CD8-positive, alpha-beta memory T cell (primary cell): Measurements from ENCODE around the gene KCTD21. TPM values are rescaled to one million over a fixed set of nuclear protein-coding genes. Genes with fewer than 3 reads are reported as not detected.
"Not testable (repeated sequence)": the region's sequence is repeated elsewhere in the genome, so short reads cannot be mapped to it uniquely, and the experiment has no call there.

ENCODE experiments used
- CTCF ChIA-PET: fragments of 350-600 bp; sonication (Branson Sonifier 250); formaldehyde crosslinking; loops from one replicate; lab custom pipeline; 2021; ENCODE audit warnings: antibody characterized with exemption; lab: Charles Lee
- POLR2A ChIA-PET: fragments of 350-600 bp; sonication (Branson Sonifier 250); formaldehyde crosslinking; loops from one replicate; lab custom pipeline; 2021; ENCODE audit warnings: antibody characterized with exemption; lab: Charles Lee
- DNase-seq, 5 donors: peaks; one replicate each; pipeline versions ENCODE4 v3.0.0 to v3.0.0-alpha.2; 2020 to 2022; ENCODE audit warnings: mixed read lengths in 1 of 5
- H3K27ac ChIP-seq: one replicate; pipeline ENCODE4 v1.7.0; 2013; ENCODE audit warnings: low read depth, mild to moderate bottlenecking, low read length, moderate library complexity
- H3K27me3 ChIP-seq: 2 replicates; pipeline ENCODE4 v1.7.0; 2013; ENCODE audit warnings: low read length, mild to moderate bottlenecking; ENCODE audit not compliant: insufficient read depth, poor library complexity, severe bottlenecking
- H3K36me3 ChIP-seq: 2 replicates; pipeline ENCODE4 v1.7.0; 2013; ENCODE audit warnings: mild to moderate bottlenecking, low read length, moderate library complexity; ENCODE audit not compliant: insufficient read depth
- H3K4me1 ChIP-seq: 2 replicates; pipeline ENCODE4 v1.7.0; 2013; ENCODE audit warnings: mild to moderate bottlenecking, low read length, moderate library complexity; ENCODE audit not compliant: insufficient read depth
- H3K4me3 ChIP-seq: 2 replicates; pipeline ENCODE4 v1.7.0; 2013; ENCODE audit warnings: mild to moderate bottlenecking, low read length
- H3K9me3 ChIP-seq: 2 replicates; pipeline ENCODE4 v1.7.0; 2013; ENCODE audit warnings: mild to moderate bottlenecking, low read length
- H3K27ac Mint-ChIP-seq, 8 donors: one replicate each; pipeline ENCODE4 v1.8.0; 2020 to 2021; ENCODE audit warnings: mixed read lengths in 8 of 8, mild to moderate bottlenecking in 6 of 8, inconsistent platforms in 3 of 8, moderate library complexity in 3 of 8
- H3K27me3 Mint-ChIP-seq, 2 donors: one replicate each; pipeline ENCODE4 v1.8.0; 2020 to 2021; ENCODE audit warnings: mixed read lengths in 2 of 2, mild to moderate bottlenecking in 1 of 2, moderate library complexity in 1 of 2
- H3K36me3 Mint-ChIP-seq, 3 donors: one replicate each; pipeline ENCODE4 v1.8.0; 2020 to 2021; ENCODE audit warnings: mixed read lengths in 3 of 3, inconsistent platforms in 1 of 3, mild to moderate bottlenecking in 1 of 3
- H3K4me1 Mint-ChIP-seq, 3 donors: one replicate each; pipeline ENCODE4 v1.8.0; 2020 to 2021; ENCODE audit warnings: mixed read lengths in 3 of 3, inconsistent platforms in 1 of 3, mild to moderate bottlenecking in 1 of 3
- H3K4me3 Mint-ChIP-seq, 7 donors: one replicate each; pipeline ENCODE4 v1.8.0; 2020 to 2021; ENCODE audit warnings: mixed read lengths in 7 of 7, mild to moderate bottlenecking in 6 of 7, moderate library complexity in 4 of 7, inconsistent platforms in 2 of 7
- H3K9me3 Mint-ChIP-seq, 5 donors: one replicate each; pipeline ENCODE4 v1.8.0; 2020 to 2022; ENCODE audit warnings: mixed read lengths in 5 of 5, mild to moderate bottlenecking in 3 of 5, moderate library complexity in 2 of 5, inconsistent platforms in 1 of 5
- polyA plus RNA-seq: library from polyadenylated mRNA; unstranded; fragments of 300-500 nt; fragmentation: Illumina TruSeq; gene quantifications from one replicate; pipeline ENCODE4 v1.2.3, GENCODE V29; 2021
- total RNA-seq, 2 experiments: library from RNA; stranded (reverse); gene quantifications; one replicate each; pipeline ENCODE4 v1.2.3, GENCODE V29; 2021

Gene KCTD21
- total RNA-seq (1 to 10 TPM; 4.6 to 4.9 TPM), polyA plus RNA-seq (3.3 TPM)

- Histone ChIP-seq H3K27ac (peak within 1 kb of the TSS; percentile 72), H3K27me3 (no peaks in the 10 kb centered on the region), H3K36me3 (no peaks in the 10 kb centered on the region), H3K4me1 (peaks cover 38% of the 10 kb centered on the region), H3K4me3 (peak within 1 kb of the TSS; percentile 97), H3K9me3 (no peaks in the 10 kb centered on the region)
- Mint-ChIP-seq H3K27me3 (peaks cover 0 to 1% of the 10 kb centered on the region in 2 donors), H3K36me3 (peaks cover 0 to 9% (median 0%) of the 10 kb centered on the region in 3 donors), H3K9me3 (no peaks in the 10 kb centered on the region), H3K4me1 (peaks cover 37 to 63% (median 52%) of the 10 kb centered on the region in 3 donors), H3K4me3 (peak within 1 kb of the TSS; percentile 96 to 100 (median 99)), H3K27ac (peak within 1 kb of the TSS; percentile 85 to 100 (median 98))
- ChIA-PET CTCF (interaction anchor here (1.0 to 2.1 kb wide), 6 partner anchors 12 to 194 kb away, joined by 3 to 6 read pairs (median 4); partner anchors contain the start of gene INTS4), POLR2A (interaction anchor here (1.1 to 3.4 kb wide), 4 partner anchors 14 to 194 kb away, joined by 3 to 12 read pairs (median 6); partner anchors contain the start of genes ALG8 and INTS4)
- DNase-seq: peak; percentile 83 to 93 (median 86)
Observed at GRCh38 chr11:78188286-78189173, at the start of gene KCTD21, which contains the start of gene USP35. KCTD21 (minus strand) TSS chr11:78188626; CDS start chr11:78174554, 14,072 bp downstream. USP35 (plus strand) TSS chr11:78188919; CDS start chr11:78196246, 7,327 bp downstream.

GRCh38 chr11:78237293-78238046 lies 49.0 kb upstream of the KCTD21 start:
- H3K36me3 Mint-ChIP-seq: peaks cover 3 to 35% (median 8%) of the 10 kb centered on the region in 3 donors
- no peak overlapping the region for H3K27ac Mint-ChIP-seq
- ChIA-PET POLR2A (no interaction called here), CTCF (no interaction called here)
- H3K9me3 Mint-ChIP-seq: peaks cover 10 to 34% (median 18%) of the 10 kb centered on the region in 5 donors
- no peaks in the 10 kb centered on the region for H3K36me3 ChIP-seq
- no peak overlapping the region for H3K4me3 ChIP-seq
- no peaks in the 10 kb centered on the region for H3K27me3 ChIP-seq
- peaks cover 5 to 11% of the 10 kb centered on the region in 2 donors for H3K27me3 Mint-ChIP-seq
- H3K4me1 Mint-ChIP-seq: no peaks in the 10 kb centered on the region
- peaks cover 9% of the 10 kb centered on the region for H3K9me3 ChIP-seq
- H3K27ac ChIP-seq: no peak overlapping the region
- no peaks in the 10 kb centered on the region for H3K4me1 ChIP-seq
- DNase-seq: no peak
- no peak overlapping the region for H3K4me3 Mint-ChIP-seq

- no peak for DNase-seq
- POLR2A ChIA-PET: no interaction called here
- Histone ChIP-seq H3K4me1 (no peaks in the 10 kb centered on the region), H3K4me3 (no peak overlapping the region), H3K27ac (no peak overlapping the region), H3K27me3 (no peaks in the 10 kb centered on the region), H3K36me3 (no peaks in the 10 kb centered on the region), H3K9me3 (no peaks in the 10 kb centered on the region)
- H3K27me3 Mint-ChIP-seq: peaks cover 0 to 11% of the 10 kb centered on the region in 2 donors
- H3K27ac Mint-ChIP-seq: no peak overlapping the region
- H3K36me3 Mint-ChIP-seq: peaks cover 0 to 19% (median 3%) of the 10 kb centered on the region in 3 donors
- H3K9me3 Mint-ChIP-seq: peaks cover 0 to 11% (median 7%) of the 10 kb centered on the region in 5 donors
- H3K4me1 Mint-ChIP-seq: no peaks in the 10 kb centered on the region
- CTCF ChIA-PET: no interaction called here
- H3K4me3 Mint-ChIP-seq: no peak overlapping the region
Observed at GRCh38 chr11:78234006-78234405, 45.6 kb upstream of the KCTD21 start.

- DNase-seq, H3K4me1 Mint-ChIP-seq, H3K36me3 ChIP-seq, H3K27ac ChIP-seq, CTCF ChIA-PET, H3K4me3 ChIP-seq, H3K9me3 ChIP-seq, H3K27me3 ChIP-seq, H3K9me3 Mint-ChIP-seq, H3K4me1 ChIP-seq, H3K4me3 Mint-ChIP-seq, POLR2A ChIA-PET, H3K27ac Mint-ChIP-seq: not testable (repeated sequence)
- peaks cover 0 to 18% (median 3%) of the 10 kb centered on the region in 3 donors for H3K36me3 Mint-ChIP-seq
- peaks cover 0 to 11% of the 10 kb centered on the region in 2 donors for H3K27me3 Mint-ChIP-seq
Observed at GRCh38 chr11:78233046-78233445, 44.6 kb upstream of the KCTD21 start.

- Histone ChIP-seq H3K4me1 (no peaks in the 10 kb centered on the region), H3K9me3 (no peaks in the 10 kb centered on the region), H3K4me3 (no peak overlapping the region), H3K36me3 (no peaks in the 10 kb centered on the region), H3K27me3 (no peaks in the 10 kb centered on the region), H3K27ac (no peak overlapping the region)
- no peak for DNase-seq
- Mint-ChIP-seq H3K27me3 (peaks cover 0 to 3% of the 10 kb centered on the region in 2 donors), H3K27ac (no peak overlapping the region), H3K4me1 (no peaks in the 10 kb centered on the region), H3K9me3 (no peaks in the 10 kb centered on the region), H3K4me3 (no peak overlapping the region), H3K36me3 (peaks cover 0 to 8% (median 3%) of the 10 kb centered on the region in 3 donors)
- ChIA-PET CTCF (no interaction called here), POLR2A (no interaction called here)
Observed at GRCh38 chr11:78231962-78232501, 43.6 kb upstream of the KCTD21 start.

GRCh38 chr11:78230161-78230877 lies 41.9 kb upstream of the KCTD21 start:
- CTCF ChIA-PET: no interaction called here
- H3K36me3 ChIP-seq: no peaks in the 10 kb centered on the region
- Mint-ChIP-seq H3K36me3 (peaks cover 0 to under 1% (median 0%) of the 10 kb centered on the region in 3 donors), H3K4me3 (no peak overlapping the region), H3K27me3 (no peaks in the 10 kb centered on the region), H3K27ac (peak overlapping the region in 2 of 8 donors; percentile 2 to 24), H3K4me1 (no peaks in the 10 kb centered on the region), H3K9me3 (no peaks in the 10 kb centered on the region)
- H3K27me3 ChIP-seq: no peaks in the 10 kb centered on the region
- no peaks in the 10 kb centered on the region for H3K9me3 ChIP-seq
- no peak overlapping the region for H3K27ac ChIP-seq
- POLR2A ChIA-PET: no interaction called here
- H3K4me3 ChIP-seq: no peak overlapping the region
- no peak for DNase-seq
- no peaks in the 10 kb centered on the region for H3K4me1 ChIP-seq

- no peaks in the 10 kb centered on the region for H3K4me1 ChIP-seq
- Mint-ChIP-seq H3K27me3 (no peaks in the 10 kb centered on the region), H3K4me3 (no peak overlapping the region), H3K36me3 (peaks cover 0 to 6% (median 0%) of the 10 kb centered on the region in 3 donors), H3K9me3 (no peaks in the 10 kb centered on the region), H3K27ac (no peak overlapping the region), H3K4me1 (no peaks in the 10 kb centered on the region)
- ChIA-PET CTCF (no interaction called here), POLR2A (no interaction called here)
- no peaks in the 10 kb centered on the region for H3K27me3 ChIP-seq
- no peaks in the 10 kb centered on the region for H3K36me3 ChIP-seq
- H3K9me3 ChIP-seq: no peaks in the 10 kb centered on the region
- H3K4me3 ChIP-seq: no peak overlapping the region
- no peak for DNase-seq
- H3K27ac ChIP-seq: no peak overlapping the region
Observed at GRCh38 chr11:78229106-78229505, 40.7 kb upstream of the KCTD21 start.
